IMR-90 (cell line): ENCODE data around the gene ACSM6. TPM values are rescaled to one million over a fixed set of nuclear protein-coding genes. Genes with fewer than 3 reads are reported as not detected.

Experiments
- ATAC-seq: fragments of 200-7000 bp; cut with Tn5 transposase; 2 replicates; pipeline ENCODE4 v1.9.1; 2020; ENCODE audit warnings: low read depth, mild to moderate bottlenecking, moderate library complexity
- BruUV-seq: library from RNA; stranded (reverse); fragments of 400-500 nt; replicated peaks from 2 replicates; lab custom pipeline; 2021; lab: Mats Ljungman, UMichigan
- CTCF ChIA-PET: fragments of 300-600 bp; formaldehyde crosslinking; extraction: SDS; loops from one replicate; lab custom pipeline; 2021; ENCODE audit warnings: antibody characterized with exemption; lab: Yijun Ruan, JAX
- POLR2A ChIA-PET: fragments of 300-600 bp; sonication (Branson Sonifier 250); formaldehyde crosslinking; loops from one replicate; lab custom pipeline; 2022; ENCODE audit warnings: antibody characterized with exemption; ENCODE audit not compliant: unreplicated experiment; lab: Charles Lee
- DNase-seq: peaks from one replicate; pipeline ENCODE4 v3.0.0; 2013
- H2AFZ ChIP-seq: replicated peaks from 2 replicates; pipeline ENCODE3; 2013; ENCODE audit warnings: low read length, mild to moderate bottlenecking; ENCODE audit not compliant: poor library complexity
- H2AK5ac ChIP-seq: 2 replicates; pipeline ENCODE4 v1.6.1; 2013; ENCODE audit warnings: low read depth, low read length, inconsistent platforms
- H2AK9ac ChIP-seq: replicated peaks from 2 replicates; pipeline ENCODE3; 2013; ENCODE audit warnings: mild to moderate bottlenecking, low read depth, low read length, moderate library complexity; ENCODE audit not compliant: poor library complexity
- H2BK120ac ChIP-seq: 2 replicates; pipeline ENCODE4 v1.6.1; 2013; ENCODE audit warnings: low read depth, low read length, inconsistent platforms
- H2BK15ac ChIP-seq: 3 replicates; pipeline ENCODE4 v1.6.1; 2013; ENCODE audit warnings: low read depth, low read length, inconsistent platforms
- H2BK20ac ChIP-seq: 2 replicates; pipeline ENCODE4 v1.6.1; 2013; ENCODE audit warnings: low read depth, mild to moderate bottlenecking, inconsistent platforms, low read length, moderate library complexity
- H2BK5ac ChIP-seq: 2 replicates; pipeline ENCODE4 v1.6.1; 2013; ENCODE audit warnings: mild to moderate bottlenecking, low read depth, low read length, inconsistent platforms; ENCODE audit not compliant: poor library complexity, severe bottlenecking
- H3K14ac ChIP-seq: replicated peaks from 2 replicates; pipeline ENCODE4 v1.6.1; 2013; ENCODE audit warnings: low read depth, low read length, inconsistent platforms
- H3K18ac ChIP-seq: 2 replicates; pipeline ENCODE4 v1.6.1; 2013; ENCODE audit warnings: low read depth, low read length, control low read depth
- H3K23ac ChIP-seq: 2 replicates; pipeline ENCODE4 v1.6.1; 2013; ENCODE audit warnings: low read depth, low read length, inconsistent platforms
- H3K27ac ChIP-seq: 2 replicates; pipeline ENCODE4 v1.5.1; 2013; ENCODE audit warnings: mild to moderate bottlenecking, control low read depth, low read length; ENCODE audit not compliant: insufficient read depth
- H3K27me3 ChIP-seq: 2 replicates; pipeline ENCODE4 v1.6.1; 2013; ENCODE audit warnings: low read length; ENCODE audit not compliant: control insufficient read depth, insufficient read depth
- H3K36me3 ChIP-seq: 2 replicates; pipeline ENCODE4 v1.6.1; 2013; ENCODE audit warnings: low read length, mixed read lengths; ENCODE audit not compliant: control insufficient read depth, insufficient read depth
- H3K4ac ChIP-seq: 2 replicates; pipeline ENCODE4 v1.6.1; 2013; ENCODE audit warnings: low read depth, low read length, inconsistent platforms
- H3K4me1 ChIP-seq: 2 replicates; pipeline ENCODE4 v1.6.1; 2013; ENCODE audit warnings: low read length, mixed read lengths; ENCODE audit not compliant: control insufficient read depth, insufficient read depth
- H3K4me2 ChIP-seq: 2 replicates; pipeline ENCODE4 v1.6.1; 2013; ENCODE audit warnings: low read depth, mild to moderate bottlenecking, control low read depth, low read length, moderate library complexity
- H3K4me3 ChIP-seq: 2 replicates; pipeline ENCODE4 v1.5.1; 2013; ENCODE audit warnings: low read depth, mild to moderate bottlenecking, control low read depth, low read length, moderate library complexity; ENCODE audit not compliant: insufficient read depth
- H3K56ac ChIP-seq: 2 replicates; pipeline ENCODE4 v1.6.1; 2013; ENCODE audit warnings: low read length, inconsistent platforms; ENCODE audit not compliant: insufficient read depth; ENCODE audit errors: extremely low read depth
- H3K79me1 ChIP-seq, 2 experiments: 2 replicates each; pipeline ENCODE4 v1.6.1; 2013; ENCODE audit warnings: low read length in 2 of 2, inconsistent platforms in 1 of 2, low read depth in 1 of 2
- H3K9ac ChIP-seq: 2 replicates; pipeline ENCODE4 v1.6.1; 2013; ENCODE audit warnings: low read depth, low read length, control low read depth
- H3K9me1 ChIP-seq: 2 replicates; pipeline ENCODE4 v1.6.1; 2013; ENCODE audit warnings: low read length, inconsistent platforms; ENCODE audit not compliant: insufficient read depth
- H3K9me3 ChIP-seq: 2 replicates; pipeline ENCODE4 v1.6.1; 2013; ENCODE audit warnings: low read length; ENCODE audit not compliant: control insufficient read depth, insufficient read depth
- H4K20me1 ChIP-seq: 2 replicates; pipeline ENCODE4 v1.6.1; 2013; ENCODE audit warnings: low read length, inconsistent platforms; ENCODE audit not compliant: insufficient read depth
- H4K5ac ChIP-seq: 2 replicates; pipeline ENCODE4 v1.6.1; 2013; ENCODE audit warnings: mild to moderate bottlenecking, low read depth, low read length, control low read depth
- H4K8ac ChIP-seq, 2 experiments: 2 replicates each; pipeline ENCODE4 v1.6.1; 2013; ENCODE audit warnings: low read depth in 2 of 2, low read length in 2 of 2, control low read depth in 1 of 2, inconsistent platforms in 1 of 2
- H4K91ac ChIP-seq: 2 replicates; pipeline ENCODE4 v1.6.1; 2013; ENCODE audit warnings: low read depth, low read length, inconsistent platforms; ENCODE audit not compliant: insufficient read depth
- BHLHE40 ChIP-seq: fragments of 150-350 bp; IDR thresholded peaks from 2 replicates; pipeline ENCODE4 v1.6.1; 2016; ENCODE audit warnings: mild to moderate bottlenecking, low read depth, low read length
- CEBPB ChIP-seq: IDR thresholded peaks from 2 replicates; pipeline ENCODE4 v1.6.1; 2012; ENCODE audit warnings: low read depth, low read length, improper control_type of control experiment
- CHD1 ChIP-seq: IDR thresholded peaks from 2 replicates; pipeline ENCODE4 v1.6.1; 2012; ENCODE audit warnings: low read depth, low read length, improper control_type of control experiment
- CTCF ChIP-seq: conservative IDR thresholded peaks from 2 replicates; pipeline ENCODE4 v1.5.1; 2012; ENCODE audit warnings: mild to moderate bottlenecking, low read depth, low read length, improper control_type of control experiment
- ELK1 ChIP-seq: fragments of 150-350 bp; IDR thresholded peaks from 2 replicates; pipeline ENCODE4 v1.6.1; 2016; ENCODE audit warnings: low read depth, mild to moderate bottlenecking, low read length, moderate library complexity, borderline replicate concordance
- FOS ChIP-seq: fragments of 150-350 bp; IDR thresholded peaks from 2 replicates; pipeline ENCODE4 v1.6.1; 2016; ENCODE audit warnings: low read depth, low read length
- MXI1 ChIP-seq: IDR thresholded peaks from 2 replicates; pipeline ENCODE4 v1.6.1; 2012; ENCODE audit warnings: low read depth, mild to moderate bottlenecking, low read length, moderate library complexity, borderline replicate concordance
- NFE2L2 ChIP-seq: fragments of 150-350 bp; IDR thresholded peaks from 2 replicates; pipeline ENCODE4 v1.6.1; 2016; ENCODE audit warnings: low read depth, mild to moderate bottlenecking, low read length
- POLR2A ChIP-seq: IDR thresholded peaks from 2 replicates; pipeline ENCODE4 v1.6.1; 2012; ENCODE audit warnings: mild to moderate bottlenecking, low read depth, low read length
- RAD21 ChIP-seq: IDR thresholded peaks from 2 replicates; pipeline ENCODE4 v1.6.1; 2012; ENCODE audit warnings: low read length, improper control_type of control experiment
- RCOR1 ChIP-seq: IDR thresholded peaks from 2 replicates; pipeline ENCODE4 v1.6.1; 2012; ENCODE audit warnings: mild to moderate bottlenecking, low read length, improper control_type of control experiment; ENCODE audit not compliant: insufficient replicate concordance
- RFX5 ChIP-seq: IDR thresholded peaks from 2 replicates; pipeline ENCODE4 v1.8.0; 2012; ENCODE audit warnings: low read depth, mild to moderate bottlenecking, low read length, moderate library complexity
- SMC3 ChIP-seq: fragments of 150-350 bp; IDR thresholded peaks from 2 replicates; pipeline ENCODE4 v1.6.1; 2016; ENCODE audit warnings: low read depth, mild to moderate bottlenecking, antibody characterized with exemption, low read length, moderate library complexity
- USF2 ChIP-seq: fragments of 150-350 bp; IDR thresholded peaks from 2 replicates; pipeline ENCODE4 v1.6.1; 2017; ENCODE audit warnings: mild to moderate bottlenecking, antibody characterized with exemption, low read length, low read depth
- WGBS, 2 experiments: methylation state at CpG; one replicate each; pipeline versions ENCODE4 v1.1.5 to v1.1.7; 2013; ENCODE audit warnings: missing lambda C conversion rate in 2 of 2; ENCODE audit not compliant: insufficient read length in 1 of 2; ENCODE audit errors: extremely low coverage in 2 of 2; 5-methylcytosine and 5-hydroxymethylcytosine counted together
- dilution Hi-C: fragments of 300-500 bp; cut with HindIII; formaldehyde crosslinking; loops from one replicate; pipeline ENCODE4 v1.14.3; 2018; ENCODE audit warnings: low sequenced_read_pairs; ENCODE audit not compliant: unreplicated experiment
- in situ Hi-C: fragments of 300-500 bp; cut with MboI; formaldehyde crosslinking; loops from 3 replicates; pipeline ENCODE4 v1.14.3; 2019; ENCODE audit warnings: low sequenced_read_pairs, inconsistent platforms, mixed read lengths
- intact Hi-C: fragments of 100-400 bp; cut with micrococcal nuclease; formaldehyde crosslinking; loops from 2 replicates; pipeline ENCODE4 v1.10.0; 2022
- polyA plus RNA-seq, 3 experiments: library from polyadenylated mRNA; depleted of rRNA; stranded (reverse); fragments of >200 nt; gene quantifications; 2 replicates each; pipeline ENCODE4 v1.2.3, GENCODE V29; 2012; ENCODE audit warnings: low replicate concordance in 1 of 3
- total RNA-seq: library from RNA; depleted of rRNA; stranded (reverse); fragments of >200 nt; gene quantifications from 2 replicates; pipeline ENCODE4 v1.2.3, GENCODE V29; 2012

Gene ACSM6
- total and polyA plus RNA-seq, 2 of the 4 experiments (the other 2 are of a cell fraction) = not detected

GRCh38 chr10:95242581-95243317 lies 48.7 kb downstream of the ACSM6 start:
- POLR2A ChIA-PET = interaction anchor here (0.7 kb wide), 1 partner anchor 119 kb away, joined by 3 read pairs; no protein-coding TSS in a partner anchor
- no peak for ATAC-seq
- 71% methylated on average over 1 of the region's 8 CpGs; no CpG with 5 or more reads in 1 of the 2 experiments for WGBS, 2 experiments
- TF ChIP-seq BHLHE40 (no peak), RFX5 (no peak), NFE2L2 (no peak), USF2 (no peak), CEBPB (no peak), CHD1 (no peak), SMC3 (peak; percentile 92), RCOR1 (no peak), CTCF (peak; percentile 76), POLR2A (no peak), FOS (no peak), MXI1 (no peak), RAD21 (peak; percentile 92), ELK1 (no peak)

More at GRCh38 chr10:95242581-95243317, 48.7 kb downstream of the ACSM6 start:
- H2AK9ac ChIP-seq = no peak overlapping the region
- H2BK15ac ChIP-seq = no peak overlapping the region
- H3K23ac ChIP-seq = no peak overlapping the region
- H3K27me3 ChIP-seq = no peaks in the 10 kb centered on the region
- H4K20me1 ChIP-seq = peaks cover 31% of the 10 kb centered on the region
- H3K9ac ChIP-seq = no peak overlapping the region
- no peak overlapping the region for H3K18ac ChIP-seq
- H3K9me1 ChIP-seq = peaks cover 18% of the 10 kb centered on the region; the same call in 1 of the 2 replicates
- no peak overlapping the region for H2BK5ac ChIP-seq
- H2BK20ac ChIP-seq = no peak overlapping the region
- H3K36me3 ChIP-seq = peaks cover 54% of the 10 kb centered on the region
- DNase-seq = peak; percentile 63
- intact Hi-C loops = loop anchor here (1.0 to 2.0 kb wide), 4 partner anchors 34 to 109 kb away; no protein-coding TSS in a partner anchor
- H3K56ac ChIP-seq = no peak overlapping the region
- no TSS peak for BruUV-seq
- H4K5ac ChIP-seq = no peak overlapping the region
- no peak overlapping the region for H3K4me3 ChIP-seq
- H3K4me1 ChIP-seq = peaks cover 21% of the 10 kb centered on the region
- H3K9me3 ChIP-seq = no peaks in the 10 kb centered on the region
- CTCF ChIA-PET = interaction anchor here (0.6 to 2.2 kb wide), 20 partner anchors 15 to 344 kb away, joined by 3 to 25 read pairs (median 4); no protein-coding TSS in a partner anchor
- no peak overlapping the region for H2BK120ac ChIP-seq
- no peak overlapping the region for H3K4ac ChIP-seq
- H2AFZ ChIP-seq = no peak overlapping the region
- H4K91ac ChIP-seq = no peak overlapping the region
- no peak overlapping the region for H3K4me2 ChIP-seq
- dilution Hi-C loops = no loop called here
- in situ Hi-C loops = loop anchor here (5.0 kb wide), 1 partner anchor 120 kb away; no protein-coding TSS in a partner anchor
- H3K14ac ChIP-seq = no peak overlapping the region
- peaks cover 27 to 63% of the 10 kb centered on the region in 2 experiments; a peak in 3 of 4 replicates for H3K79me1 ChIP-seq
- H2AK5ac ChIP-seq = no peak overlapping the region
- H4K8ac ChIP-seq = no peak overlapping the region
- no peak overlapping the region for H3K27ac ChIP-seq
